GM19351 (cell line): Measurements from ENCODE around the gene AARS2.

Experiments
- ATAC-seq: cut with Tn5 transposase; IDR thresholded peaks from one replicate; pipeline ENCODE4 v1.9.1; 2021; ENCODE audit warnings: mild to moderate bottlenecking, moderate library complexity; ENCODE audit not compliant: unreplicated experiment

Gene AARS2

GRCh38 chr6:44263354-44264100, 49.6 kb downstream of the AARS2 start:
- ATAC-seq = no peak

GRCh38 chr6:44262467-44263353, 50.4 kb downstream of the AARS2 start:
- no peak for ATAC-seq

- ATAC-seq = no peak
Measured at GRCh38 chr6:44261581-44261980, 51.6 kb downstream of the AARS2 start.

GRCh38 chr6:44260451-44261297, 52.5 kb downstream of the AARS2 start:
- no peak for ATAC-seq

- no peak for ATAC-seq
Measured at GRCh38 chr6:44260011-44260410, 53.1 kb downstream of the AARS2 start.

GRCh38 chr6:44258921-44259320, 54.2 kb downstream of the AARS2 start:
- ATAC-seq = no peak

- no peak for ATAC-seq
Measured at GRCh38 chr6:44258325-44258863, 54.8 kb downstream of the AARS2 start.

GRCh38 chr6:44257753-44258324, 55.3 kb downstream of the AARS2 start:
- ATAC-seq = peak; percentile 25

- peak; percentile 53 for ATAC-seq
Measured at GRCh38 chr6:44257025-44257752, 56.0 kb downstream of the AARS2 start, which contains the start of gene SLC35B2. TSS of gene SLC35B2 (minus strand) at chr6:44257528. CDS start at chr6:44257410, 118 bp downstream.

- ATAC-seq = no peak
Measured at GRCh38 chr6:44256775-44257024, 56.4 kb downstream of the AARS2 start.

GRCh38 chr6:44255871-44256774, 57.0 kb downstream of the AARS2 start:
- no peak for ATAC-seq

GRCh38 chr6:44255105-44255808, 57.9 kb downstream of the AARS2 start:
- ATAC-seq = no peak

GRCh38 chr6:44254191-44255104, 58.7 kb downstream of the AARS2 start:
- no peak for ATAC-seq

- ATAC-seq = no peak
Measured at GRCh38 chr6:44253307-44254101, 59.6 kb downstream of the AARS2 start.

- no peak for ATAC-seq
Measured at GRCh38 chr6:44251576-44252524, 61.3 kb downstream of the AARS2 start.
